CD1c-positive myeloid dendritic cell (primary cell): ENCODE results near the gene KHDRBS2.
"Not testable (repeated sequence)": the region's sequence is repeated elsewhere in the genome, so short reads cannot be mapped to it uniquely, and the experiment has no call there.

Source experiments
- DNase-seq: peaks from one replicate; pipeline ENCODE4 v3.0.0-alpha.2; 2016; ENCODE audit errors: extremely low spot score

The KHDRBS2 gene

DNA sequence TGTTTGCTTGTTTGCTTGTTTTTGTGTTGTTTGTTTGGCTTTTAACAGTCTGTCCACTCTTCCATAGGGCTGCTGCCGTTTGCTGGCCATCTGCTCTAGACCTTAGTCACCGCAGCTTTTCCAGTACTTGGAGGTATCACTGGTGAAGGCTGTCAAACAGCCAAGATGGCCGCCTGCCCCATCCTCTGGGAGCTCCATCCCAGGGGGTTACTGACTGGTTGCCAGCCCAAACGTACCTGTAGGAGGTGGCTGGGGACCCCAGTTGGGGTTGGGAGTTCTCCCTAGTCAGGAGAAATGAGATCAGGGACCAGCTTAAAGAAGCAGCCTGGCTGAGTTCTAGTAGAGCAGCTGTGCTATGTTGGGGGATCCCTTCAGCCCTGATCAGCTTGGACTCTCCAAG is 418.4 kb downstream of the KHDRBS2 start:
- DNase-seq = no peak

GRCh38 chr6:61857541-61857940 is 428.5 kb downstream of the KHDRBS2 start:
- DNase-seq = no peak

DNA sequence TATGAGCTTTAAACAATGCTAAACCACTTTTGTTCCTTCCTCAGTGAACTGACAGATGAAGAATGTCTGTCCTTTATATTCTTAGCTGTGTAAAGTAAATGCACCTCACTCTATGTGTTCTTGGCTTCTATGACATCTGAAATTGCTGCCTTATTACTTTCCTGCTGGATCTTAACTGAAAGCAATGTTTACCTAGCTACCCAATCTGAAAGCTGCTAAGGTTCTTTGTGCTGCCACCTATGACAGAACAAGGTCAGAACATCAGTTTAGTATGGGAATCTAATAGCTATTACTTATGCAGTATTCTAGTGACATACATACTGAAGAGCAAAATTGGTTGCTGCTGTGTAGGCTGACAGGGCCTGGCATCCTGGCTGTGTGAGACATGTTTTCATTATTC is 444.1 kb downstream of the KHDRBS2 start:
- DNase-seq = no peak

- DNase-seq = no peak
These were observed 450.8 kb downstream of the KHDRBS2 start for GRCh38 chr6:61835237-61835636.

DNA sequence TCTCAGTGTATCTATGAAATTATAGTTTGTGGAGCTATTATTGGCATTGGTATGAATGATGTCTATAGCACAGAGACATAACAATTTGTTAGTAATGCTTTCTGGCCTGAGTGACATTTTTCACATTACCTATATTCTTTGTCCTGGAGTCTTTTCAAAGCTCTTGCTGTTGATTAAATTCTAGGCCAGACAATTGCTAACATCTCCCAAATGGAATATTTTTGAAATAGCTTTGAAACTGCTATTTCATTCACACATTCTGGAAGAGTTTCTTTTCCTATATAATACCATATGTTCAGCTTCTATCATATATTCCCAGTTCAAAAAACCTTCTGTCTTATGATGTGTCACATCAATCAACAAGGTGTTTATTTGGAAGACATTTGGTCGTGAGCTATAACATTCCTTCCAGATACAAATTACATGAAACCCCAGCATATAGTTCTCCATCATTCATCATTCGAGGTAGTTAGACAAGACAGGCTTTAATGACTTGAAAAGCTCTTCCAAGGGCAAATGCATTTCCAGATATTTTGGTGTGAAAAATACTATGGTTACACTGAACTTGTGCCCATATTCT is 452.8 kb downstream of the KHDRBS2 start:
- no peak for DNase-seq

DNA sequence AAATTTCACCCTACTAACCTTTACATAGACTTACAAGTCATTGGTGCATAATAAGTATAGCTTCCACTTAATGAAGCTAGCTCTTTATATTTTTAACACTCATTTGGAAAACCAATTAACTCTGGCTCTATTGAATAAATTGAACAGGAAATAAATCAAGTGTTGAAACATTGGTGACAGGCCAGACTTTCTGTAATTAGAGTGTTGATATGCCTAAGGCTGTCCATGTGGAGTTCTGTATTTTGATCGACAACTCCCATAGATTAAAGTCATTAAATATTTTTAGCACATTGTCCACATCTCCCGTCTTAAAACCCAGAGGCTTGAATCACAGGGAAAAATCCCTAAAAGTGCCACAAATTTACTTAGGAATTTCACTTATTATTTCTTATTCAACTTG is 468.3 kb downstream of the KHDRBS2 start:
- DNase-seq = no peak

GRCh38 chr6:61810047-61810446 is 476.0 kb downstream of the KHDRBS2 start:
- no peak for DNase-seq

GRCh38 chr6:61809004-61809595 is 476.9 kb downstream of the KHDRBS2 start:
- peak; percentile 11 for DNase-seq

DNA sequence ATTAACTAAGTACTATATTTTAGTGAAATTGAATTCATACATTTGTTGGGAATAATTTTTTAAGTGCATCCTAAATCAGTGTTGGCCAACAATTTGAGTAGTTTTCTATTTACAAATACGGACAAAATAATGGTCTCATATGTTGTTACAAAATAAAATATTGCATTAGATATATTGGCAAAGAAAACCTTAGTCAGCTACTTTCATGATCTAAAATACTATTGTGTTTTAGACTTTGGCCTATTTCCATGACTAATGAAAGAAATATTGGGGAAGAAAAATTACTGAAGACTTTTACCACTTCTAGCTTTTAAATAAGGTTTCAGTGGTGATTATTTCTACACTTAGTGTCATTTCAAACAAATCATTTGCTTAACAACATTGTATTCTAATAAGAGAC is 498.0 kb downstream of the KHDRBS2 start:
- DNase-seq = no peak

DNA sequence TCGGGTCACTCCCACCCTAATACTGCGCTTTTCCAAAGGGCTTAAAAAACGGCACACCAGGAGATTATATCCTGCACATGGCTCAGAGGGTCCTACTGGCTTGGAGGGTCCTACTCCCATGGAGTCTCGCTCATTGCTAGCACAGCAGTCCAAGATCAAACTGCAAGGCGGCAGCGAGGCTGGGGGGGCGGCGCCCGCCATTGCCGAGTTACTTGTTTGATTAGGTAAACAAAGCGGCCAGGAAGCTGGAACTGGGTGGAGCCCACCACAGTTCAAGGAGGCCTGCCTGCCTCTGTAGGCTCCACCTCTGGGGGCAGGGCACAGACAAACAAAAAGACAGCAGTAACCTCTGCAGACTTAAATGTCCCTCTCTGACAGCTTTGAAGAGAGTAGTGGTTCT is 516.6 kb downstream of the KHDRBS2 start:
- not testable (repeated sequence) for DNase-seq

- no peak for DNase-seq
These were observed 530.3 kb downstream of the KHDRBS2 start for GRCh38 chr6:61755739-61756138.

- DNase-seq = no peak
These were observed 534.0 kb downstream of the KHDRBS2 start for GRCh38 chr6:61751986-61752385.

DNA sequence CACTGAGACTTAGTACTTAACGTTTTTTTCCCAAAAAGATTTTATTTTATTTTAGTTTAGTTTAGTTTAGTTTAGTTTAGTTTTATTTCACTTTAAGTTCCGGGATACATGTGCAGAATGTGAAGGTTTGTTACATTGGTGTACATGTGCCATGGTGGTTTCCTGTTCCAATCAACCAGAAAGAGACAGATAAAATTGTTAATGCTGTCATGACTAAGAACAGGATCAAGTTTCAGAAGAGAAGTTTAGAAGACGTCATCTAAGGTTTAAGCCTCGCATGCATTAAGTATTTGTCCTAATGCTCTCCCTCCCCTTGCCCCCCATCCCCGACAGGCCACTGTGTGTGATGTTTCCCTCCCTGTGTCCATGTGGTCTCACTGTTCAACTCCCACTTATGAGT is 540.0 kb downstream of the KHDRBS2 start:
- no peak for DNase-seq

DNA sequence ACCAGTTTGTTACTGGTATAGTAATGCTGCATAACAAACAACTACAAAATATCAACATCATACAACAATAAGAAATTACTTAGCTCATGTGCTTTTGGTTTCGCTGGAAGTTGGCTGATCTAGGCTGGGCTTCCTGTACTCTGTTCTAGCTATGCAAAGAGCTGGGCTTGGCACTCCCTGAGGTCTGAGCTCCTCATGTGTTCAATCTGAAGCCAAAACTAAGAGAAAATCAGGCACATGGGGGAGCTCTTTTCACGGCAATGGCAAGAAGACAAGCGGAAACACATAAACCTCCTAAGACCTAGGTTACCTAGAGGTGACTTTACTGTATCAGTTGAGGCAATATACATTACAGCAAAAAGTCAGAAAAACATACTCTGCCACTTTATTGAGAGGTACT is 574.2 kb downstream of the KHDRBS2 start:
- no peak for DNase-seq

DNA sequence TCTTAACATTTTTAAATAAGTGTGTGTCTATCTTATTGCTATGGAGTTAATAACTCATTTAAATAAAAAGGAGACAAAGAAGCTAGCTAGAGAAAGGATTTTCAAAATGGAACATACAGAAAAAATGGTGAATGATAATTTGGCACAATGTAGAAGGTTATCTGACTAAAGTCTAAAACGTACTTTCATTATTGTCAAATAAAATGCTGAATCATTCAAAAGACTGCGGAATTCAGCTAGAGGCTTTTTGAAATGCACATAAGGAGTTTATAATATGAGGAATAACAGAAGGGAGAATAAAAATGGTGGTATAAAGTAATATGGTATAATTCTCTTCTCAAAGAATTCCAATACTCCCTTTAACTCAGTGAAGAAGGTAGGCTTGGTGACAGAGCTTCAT is 597.9 kb downstream of the KHDRBS2 start:
- DNase-seq = no peak

DNA sequence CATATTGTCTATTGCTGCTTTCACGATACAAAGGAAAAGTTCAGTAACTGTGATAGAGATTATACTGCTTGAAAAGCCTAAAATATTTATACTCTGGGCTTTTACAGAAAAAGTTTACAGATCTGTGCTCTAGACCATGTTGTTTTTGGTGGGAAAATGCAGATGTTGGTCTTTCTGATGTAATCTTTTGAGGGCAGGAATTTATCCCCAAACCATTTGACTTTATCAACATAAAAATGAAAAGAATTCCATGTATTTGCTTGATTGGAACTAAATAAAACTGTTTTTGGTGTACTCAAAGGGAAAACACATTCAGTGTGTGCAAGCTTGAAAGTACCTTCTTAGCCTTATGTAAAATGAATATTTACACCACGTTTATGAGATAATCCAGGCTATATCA is 603.5 kb downstream of the KHDRBS2 start:
- no peak for DNase-seq

- DNase-seq = no peak
These were observed 606.4 kb downstream of the KHDRBS2 start for GRCh38 chr6:61679625-61680024.

DNA sequence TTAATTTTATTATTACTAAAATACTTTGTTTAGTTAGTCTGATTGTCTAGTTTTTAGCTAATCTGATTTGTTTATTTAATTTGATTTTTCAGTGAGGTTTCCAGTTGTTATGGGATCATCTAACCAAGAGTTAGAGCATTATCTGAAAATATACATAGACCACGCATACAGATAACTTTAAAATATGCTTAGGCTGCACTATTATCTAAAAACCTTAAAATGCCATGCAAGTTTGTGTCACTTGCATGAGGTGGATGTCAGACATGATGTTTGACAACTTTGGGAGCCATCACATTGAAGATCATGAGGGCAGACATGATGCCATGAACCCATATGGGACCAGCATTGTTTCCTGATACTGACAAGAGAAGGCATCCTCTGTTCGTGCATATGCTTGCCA is 610.3 kb downstream of the KHDRBS2 start:
- DNase-seq = no peak

DNA sequence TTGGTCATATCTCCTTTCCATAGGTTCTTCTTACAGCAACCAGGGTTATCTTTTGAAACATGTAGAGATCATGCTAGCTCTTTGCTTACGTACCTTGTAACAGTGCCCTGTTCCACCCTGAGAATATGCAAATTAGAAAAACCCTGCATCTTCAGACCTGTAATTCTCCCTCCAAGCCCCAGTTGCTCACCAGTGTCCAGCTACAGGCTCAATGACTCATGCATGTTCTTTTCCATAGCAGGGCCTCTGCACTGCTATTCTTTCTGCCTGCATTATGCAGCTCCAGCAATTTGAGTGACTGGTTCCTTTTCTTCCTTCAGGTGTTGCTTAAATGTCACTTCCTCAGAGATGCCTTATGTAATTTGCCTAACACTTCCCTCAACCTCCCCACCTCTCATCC is 636.2 kb downstream of the KHDRBS2 start:
- no peak for DNase-seq

DNA sequence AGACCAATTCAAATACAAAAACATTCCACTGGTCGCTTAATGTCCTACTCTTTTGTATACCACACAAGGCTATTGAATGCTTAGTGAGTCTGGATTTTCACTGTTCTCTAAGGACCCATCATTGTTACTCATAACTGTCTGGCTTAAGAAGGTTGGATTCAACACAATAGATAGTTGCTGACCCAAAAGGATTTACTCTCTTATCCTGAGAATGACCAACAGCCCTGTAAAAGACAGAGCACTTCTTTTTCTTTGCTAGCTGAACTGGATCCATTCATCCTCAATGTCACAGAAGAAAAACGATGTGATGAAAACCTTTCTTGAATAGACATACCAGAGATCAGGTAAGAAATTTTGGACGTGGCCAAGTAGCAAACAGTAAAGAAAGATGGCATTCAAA is 645.6 kb downstream of the KHDRBS2 start:
- DNase-seq = no peak
